Trophoblast cell (in vitro differentiated cells and primary cell): ENCODE results near the gene PMEPA1.
A peak's percentile ranks its signal among the peaks of the same experiment; 100 is the strongest.

Experiments
- DNase-seq, 2 donors: peaks; one replicate each; pipeline ENCODE4 v3.0.0-alpha.2; 2016
- H2AFZ ChIP-seq: 2 replicates; pipeline ENCODE4 v1.6.1; 2013; ENCODE audit warnings: low read length, moderate library complexity, mild to moderate bottlenecking; ENCODE audit not compliant: insufficient read depth, poor library complexity
- H2AK5ac ChIP-seq: 2 replicates; pipeline ENCODE4 v1.6.1; 2013; ENCODE audit warnings: mild to moderate bottlenecking, low read length
- H2BK120ac ChIP-seq: 2 replicates; pipeline ENCODE4 v1.6.1; 2013; ENCODE audit warnings: low read length, mild to moderate bottlenecking, moderate library complexity; ENCODE audit not compliant: insufficient read depth, poor library complexity
- H2BK12ac ChIP-seq: 2 replicates; pipeline ENCODE4 v1.6.1; 2013; ENCODE audit warnings: mild to moderate bottlenecking, low read length, moderate library complexity
- H2BK5ac ChIP-seq: 2 replicates; pipeline ENCODE4 v1.6.1; 2013; ENCODE audit warnings: low read length, low read depth, moderate library complexity, mild to moderate bottlenecking; ENCODE audit not compliant: poor library complexity
- H3K14ac ChIP-seq: 2 replicates; pipeline ENCODE4 v1.6.1; 2013; ENCODE audit warnings: mild to moderate bottlenecking, low read length
- H3K18ac ChIP-seq: 2 replicates; pipeline ENCODE4 v1.6.1; 2013; ENCODE audit warnings: mild to moderate bottlenecking, low read length
- H3K23ac ChIP-seq: 2 replicates; pipeline ENCODE4 v1.6.1; 2013; ENCODE audit warnings: low read length
- H3K27ac ChIP-seq: 2 replicates; pipeline ENCODE4 v1.5.1; 2013; ENCODE audit warnings: low read depth, mild to moderate bottlenecking, inconsistent platforms, low read length, moderate library complexity
- H3K27me3 ChIP-seq: 2 replicates; pipeline ENCODE4 v1.6.1; 2013; ENCODE audit warnings: inconsistent platforms, mild to moderate bottlenecking, low read length, moderate library complexity; ENCODE audit not compliant: insufficient read depth
- H3K36me3 ChIP-seq, 2 experiments: 1 replicate in 1 of 2; 2 replicates in 1 of 2; pipeline ENCODE4 v1.6.1; 2013; ENCODE audit warnings: low read length in 2 of 2, mild to moderate bottlenecking in 2 of 2, moderate library complexity in 1 of 2; ENCODE audit not compliant: insufficient read depth in 2 of 2, control insufficient read depth in 1 of 2
- H3K4ac ChIP-seq: 2 replicates; pipeline ENCODE4 v1.6.1; 2013; ENCODE audit warnings: low read depth, mild to moderate bottlenecking, low read length, moderate library complexity
- H3K4me1 ChIP-seq, 2 experiments: 1 replicate in 1 of 2; 2 replicates in 1 of 2; pipeline ENCODE4 v1.6.1; 2013; ENCODE audit warnings: low read length in 2 of 2, mild to moderate bottlenecking in 2 of 2, moderate library complexity in 1 of 2; ENCODE audit not compliant: insufficient read depth in 2 of 2, control insufficient read depth in 1 of 2
- H3K4me2 ChIP-seq: 2 replicates; pipeline ENCODE4 v1.6.1; 2013; ENCODE audit warnings: inconsistent platforms, mild to moderate bottlenecking, low read length, moderate library complexity
- H3K4me3 ChIP-seq: 2 replicates; pipeline ENCODE4 v1.5.1; 2013; ENCODE audit warnings: mild to moderate bottlenecking, low read depth, low read length, inconsistent platforms
- H3K79me1 ChIP-seq: one replicate; pipeline ENCODE4 v1.6.1; 2013; ENCODE audit warnings: low read length
- H3K79me2 ChIP-seq: 2 replicates; pipeline ENCODE4 v1.6.1; 2013; ENCODE audit warnings: low read length, mild to moderate bottlenecking; ENCODE audit not compliant: control insufficient read depth, insufficient read depth, poor library complexity
- H3K9ac ChIP-seq: 2 replicates; pipeline ENCODE4 v1.6.1; 2013; ENCODE audit warnings: mild to moderate bottlenecking, low read length
- H3K9me3 ChIP-seq: 2 replicates; pipeline ENCODE4 v1.6.1; 2013; ENCODE audit warnings: low read depth, mild to moderate bottlenecking, control low read depth, inconsistent platforms, low read length; ENCODE audit not compliant: insufficient read depth
- H4K12ac ChIP-seq: 2 replicates; pipeline ENCODE4 v1.6.1; 2013; ENCODE audit warnings: low read depth, mild to moderate bottlenecking, low read length, moderate library complexity
- H4K8ac ChIP-seq: 2 replicates; pipeline ENCODE4 v1.6.1; 2013; ENCODE audit warnings: low read depth, mild to moderate bottlenecking, low read length, moderate library complexity
- H4K91ac ChIP-seq: one replicate; pipeline ENCODE4 v1.6.1; 2013; ENCODE audit warnings: low read depth, mild to moderate bottlenecking, low read length, moderate library complexity
- WGBS: extraction: QIAGEN DNeasy Blood & Tissue Kit; methylation state at CpG from one replicate; pipeline ENCODE4 v1.1.7; 2013; ENCODE audit warnings: missing lambda C conversion rate; ENCODE audit not compliant: insufficient read length, insufficient coverage; ENCODE audit errors: extremely low coverage; 5-methylcytosine and 5-hydroxymethylcytosine counted together

The PMEPA1 gene

DNA sequence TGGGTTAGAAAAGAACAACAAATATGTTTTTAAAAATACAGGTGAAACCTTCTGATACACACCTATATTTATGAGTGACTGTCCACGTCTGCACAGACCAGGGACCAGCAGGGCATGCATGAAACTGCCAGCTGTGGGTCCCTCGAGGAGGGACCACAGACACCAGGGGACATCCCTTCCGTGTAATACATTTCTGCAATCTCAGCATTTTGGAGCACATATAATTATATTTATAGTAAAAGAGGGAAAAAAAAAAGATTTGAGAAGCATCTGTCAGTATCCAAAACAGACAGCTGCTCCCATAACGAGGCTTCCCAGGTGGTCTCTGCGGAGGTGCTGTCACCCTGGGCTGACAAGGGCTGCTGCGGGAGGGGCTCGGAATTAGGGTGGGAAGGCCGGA lies 40.2 kb downstream of the PMEPA1 start:
- Histone ChIP-seq H2BK5ac (no peak overlapping the region), H2BK12ac (no peak overlapping the region), H3K79me1 (no peaks in the 10 kb centered on the region), H3K27me3 (no peaks in the 10 kb centered on the region), H4K8ac (no peak overlapping the region), H3K14ac (no peak overlapping the region), H3K4me1 (peaks cover 0 to 11% of the 10 kb centered on the region in 2 experiments), H2AK5ac (no peak overlapping the region), H3K27ac (no peak overlapping the region), H4K91ac (no peak overlapping the region), H2BK120ac (no peak overlapping the region), H3K4me3 (no peak overlapping the region), H3K9me3 (no peaks in the 10 kb centered on the region), H3K4me2 (no peak overlapping the region), H3K23ac (no peak overlapping the region), H3K4ac (no peak overlapping the region), H3K9ac (no peak overlapping the region), H4K12ac (no peak overlapping the region), H3K79me2 (peaks cover 7% of the 10 kb centered on the region), H3K36me3 (peaks cover 22% of the 10 kb centered on the region in 2 experiments), H2AFZ (no peak overlapping the region), H3K18ac (no peak overlapping the region)
- no peak for DNase-seq
- WGBS: no CpG with 5 or more reads among the region's 8 CpGs

GRCh38 chr20:57667924-57668782 lies 41.7 kb downstream of the PMEPA1 start:
- WGBS: no CpG with 5 or more reads among the region's 18 CpGs
- no peak overlapping the region for H4K12ac ChIP-seq

DNA sequence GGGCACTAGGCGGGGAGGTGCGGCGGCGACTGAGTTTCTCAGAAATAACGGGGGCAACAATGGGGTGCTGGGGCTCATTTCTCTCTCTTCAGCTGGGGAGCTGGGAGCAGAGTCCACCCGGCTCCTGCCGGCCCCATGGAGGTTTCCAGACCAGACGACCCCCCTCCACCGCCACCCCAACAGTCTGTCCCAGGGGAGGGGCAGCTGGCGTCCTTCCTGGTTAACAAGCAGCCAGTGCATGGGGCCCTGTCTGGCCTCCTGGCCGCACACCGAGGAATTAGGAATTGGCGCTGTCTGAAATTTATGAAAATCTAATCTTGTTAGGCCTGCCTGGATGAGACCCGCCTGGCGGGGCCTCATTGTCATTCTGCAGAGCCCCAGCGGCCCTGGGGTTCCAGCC lies 42.4 kb downstream of the PMEPA1 start:
- no peak overlapping the region for H4K12ac ChIP-seq
- no peak overlapping the region for H2AFZ ChIP-seq
- peaks cover 9% of the 10 kb centered on the region for H3K79me2 ChIP-seq
- H3K27ac ChIP-seq: no peak overlapping the region
- H3K79me1 ChIP-seq: no peaks in the 10 kb centered on the region
- H4K91ac ChIP-seq: no peak overlapping the region
- WGBS: no CpG with 5 or more reads among the region's 16 CpGs
- H3K14ac ChIP-seq: no peak overlapping the region
- no peak overlapping the region for H3K4ac ChIP-seq
- H3K27me3 ChIP-seq: no peaks in the 10 kb centered on the region
- H3K23ac ChIP-seq: no peak overlapping the region
- DNase-seq: no peak
- H4K8ac ChIP-seq: no peak overlapping the region
- H3K36me3 ChIP-seq: peaks cover 28 to 29% of the 10 kb centered on the region in 2 experiments
- H3K18ac ChIP-seq: no peak overlapping the region
- no peaks in the 10 kb centered on the region for H3K9me3 ChIP-seq
- H2BK12ac ChIP-seq: no peak overlapping the region
- no peak overlapping the region for H2AK5ac ChIP-seq
- H2BK120ac ChIP-seq: no peak overlapping the region
- H3K4me1 ChIP-seq: peaks cover 4% of the 10 kb centered on the region in 2 experiments
- no peak overlapping the region for H2BK5ac ChIP-seq
- H3K4me2 ChIP-seq: no peak overlapping the region
- H3K9ac ChIP-seq: no peak overlapping the region
- no peak overlapping the region for H3K4me3 ChIP-seq

More at GRCh38 chr20:57667924-57668782, 41.7 kb downstream of the PMEPA1 start:
- H4K91ac ChIP-seq: no peak overlapping the region
- peak in 1 of 2 donors; percentile 62 for DNase-seq
- H3K4me3 ChIP-seq: no peak overlapping the region
- no peak overlapping the region for H3K27ac ChIP-seq
- H3K4me1 ChIP-seq: peaks cover 2 to 9% of the 10 kb centered on the region in 2 experiments
- H3K18ac ChIP-seq: no peak overlapping the region
- H3K4ac ChIP-seq: peak overlapping the region; percentile 34
- no peak overlapping the region for H2BK120ac ChIP-seq
- H2BK5ac ChIP-seq: no peak overlapping the region
- H3K36me3 ChIP-seq: peaks cover 28 to 29% of the 10 kb centered on the region in 2 experiments
- no peak overlapping the region for H3K9ac ChIP-seq
- H2AK5ac ChIP-seq: no peak overlapping the region
- H2AFZ ChIP-seq: no peak overlapping the region
- H3K9me3 ChIP-seq: no peaks in the 10 kb centered on the region
- no peaks in the 10 kb centered on the region for H3K27me3 ChIP-seq
- no peak overlapping the region for H3K14ac ChIP-seq
- no peak overlapping the region for H2BK12ac ChIP-seq
- no peak overlapping the region for H4K8ac ChIP-seq
- H3K4me2 ChIP-seq: no peak overlapping the region
- no peak overlapping the region for H3K23ac ChIP-seq
- H3K79me1 ChIP-seq: no peaks in the 10 kb centered on the region
- H3K79me2 ChIP-seq: peaks cover 10% of the 10 kb centered on the region

DNA sequence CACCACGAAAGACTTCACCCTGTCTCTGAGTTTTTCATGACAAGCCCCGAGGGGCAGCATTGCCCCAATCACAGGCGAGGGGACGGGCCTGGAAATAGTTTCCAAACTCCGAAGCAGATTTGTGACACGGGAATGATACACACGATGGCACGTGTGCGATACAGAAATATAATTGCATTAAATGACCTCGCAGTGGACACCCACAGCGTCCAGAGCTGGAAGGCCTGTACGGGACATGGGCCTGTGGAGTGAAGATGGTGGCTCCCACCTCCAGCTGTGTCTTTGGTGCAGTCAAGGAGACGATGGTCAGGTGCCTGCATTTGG lies 43.0 kb downstream of the PMEPA1 start:
- H3K79me2 ChIP-seq: peaks cover 8% of the 10 kb centered on the region
- no peak overlapping the region for H3K4ac ChIP-seq
- no peak overlapping the region for H3K4me2 ChIP-seq
- H2BK12ac ChIP-seq: no peak overlapping the region
- no peak overlapping the region for H3K18ac ChIP-seq
- H3K4me3 ChIP-seq: no peak overlapping the region
- H3K79me1 ChIP-seq: no peaks in the 10 kb centered on the region
- no peak for DNase-seq
- H2BK120ac ChIP-seq: no peak overlapping the region
- peaks cover 4% of the 10 kb centered on the region in 2 experiments for H3K4me1 ChIP-seq
- peaks cover 28 to 29% of the 10 kb centered on the region in 2 experiments for H3K36me3 ChIP-seq
- no peak overlapping the region for H3K14ac ChIP-seq
- H3K9ac ChIP-seq: no peak overlapping the region
- H4K8ac ChIP-seq: no peak overlapping the region
- no CpG with 5 or more reads among the region's 13 CpGs for WGBS
- H4K12ac ChIP-seq: no peak overlapping the region
- no peaks in the 10 kb centered on the region for H3K9me3 ChIP-seq
- no peak overlapping the region for H2BK5ac ChIP-seq
- no peaks in the 10 kb centered on the region for H3K27me3 ChIP-seq
- no peak overlapping the region for H3K23ac ChIP-seq
- H3K27ac ChIP-seq: no peak overlapping the region
- no peak overlapping the region for H4K91ac ChIP-seq
- H2AK5ac ChIP-seq: no peak overlapping the region
- no peak overlapping the region for H2AFZ ChIP-seq
